Activated B cell treated with CpG ODN at 0.5 μM for 24 hours (primary cell): ENCODE results near the gene ZNF334. TPM values are rescaled to one million over a fixed set of nuclear protein-coding genes. Genes with fewer than 3 reads are reported as not detected.

Experiments used
- ATAC-seq: fragments of 200-7000 bp; cut with Tn5 transposase; one replicate; pipeline ENCODE4 v1.10.0; 2021; ENCODE audit warnings: low read depth, mild to moderate bottlenecking, moderate library complexity
- CTCF ChIA-PET: fragments of 350-600 bp; sonication (Branson Sonifier 250); formaldehyde crosslinking; loops from one replicate; lab custom pipeline; 2021; ENCODE audit warnings: antibody characterized with exemption; lab: Charles Lee
- POLR2A ChIA-PET: fragments of 350-600 bp; sonication (Branson Sonifier 250); formaldehyde crosslinking; loops from one replicate; lab custom pipeline; 2021; ENCODE audit warnings: antibody characterized with exemption; lab: Charles Lee
- DNase-seq: peaks from one replicate; pipeline ENCODE4 v3.0.0; 2022
- H3K27ac Mint-ChIP-seq: one replicate; pipeline ENCODE4 v1.8.0; 2020; ENCODE audit warnings: mixed read lengths
- H3K27me3 Mint-ChIP-seq: one replicate; pipeline ENCODE4 v1.8.0; 2021; ENCODE audit warnings: mixed read lengths
- H3K36me3 Mint-ChIP-seq: one replicate; pipeline ENCODE4 v1.8.0; 2021; ENCODE audit warnings: low read depth, mixed read lengths
- H3K4me1 Mint-ChIP-seq: one replicate; pipeline ENCODE4 v1.8.0; 2021; ENCODE audit warnings: mixed read lengths
- H3K4me3 Mint-ChIP-seq: one replicate; pipeline ENCODE4 v1.8.0; 2020; ENCODE audit warnings: mild to moderate bottlenecking, mixed read lengths
- H3K9me3 Mint-ChIP-seq: one replicate; pipeline ENCODE4 v1.8.0; 2020; ENCODE audit warnings: mixed read lengths
- CTCF ChIP-seq: fragments of 200-600 bp; IDR thresholded peaks from one replicate; pipeline ENCODE4 v1.8.0; 2022; ENCODE audit warnings: antibody characterized with exemption, mild to moderate bottlenecking
- intact Hi-C: fragments of 100-400 bp; cut with micrococcal nuclease; formaldehyde crosslinking; loops from one replicate; pipeline ENCODE4 v1.15.1; 2024
- total RNA-seq: library from RNA; stranded (reverse); gene quantifications from 2 replicates; pipeline ENCODE4 v1.2.3, GENCODE V29; 2022

Gene ZNF334
- total RNA-seq, 1 donor from 2014 or later, result 0.27 TPM

DNA sequence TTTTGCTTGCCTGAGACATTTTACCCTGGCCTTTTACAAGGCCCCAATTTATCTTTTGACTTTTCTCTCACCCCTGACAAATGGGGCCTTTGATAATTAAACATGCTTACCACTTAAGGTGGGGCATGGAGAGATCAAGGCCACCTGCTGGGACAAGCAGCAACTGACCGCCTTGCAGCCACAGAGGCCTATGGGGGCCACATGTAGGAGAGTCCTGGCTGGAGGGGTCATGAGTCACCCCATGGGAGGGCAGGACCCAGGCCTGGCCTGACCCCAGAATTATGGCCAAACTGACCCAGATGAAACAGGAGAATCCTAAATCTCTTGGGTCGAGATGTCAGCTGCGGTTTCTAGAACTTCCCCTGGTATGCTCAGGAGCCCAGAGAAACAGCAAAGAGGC is 45.6 kb upstream of the ZNF334 start:
- Mint-ChIP-seq H3K27ac (no peak overlapping the region), H3K9me3 (no peaks in the 10 kb centered on the region), H3K4me3 (no peak overlapping the region), H3K4me1 (peaks cover 14% of the 10 kb centered on the region), H3K36me3 (no peaks in the 10 kb centered on the region), H3K27me3 (no peaks in the 10 kb centered on the region)
- ChIA-PET CTCF (no interaction called here), POLR2A (no interaction called here)
- no peak for TF ChIP-seq CTCF
- ATAC-seq (no peak), DNase-seq (no peak)
- intact Hi-C loops, result no loop called here

DNA sequence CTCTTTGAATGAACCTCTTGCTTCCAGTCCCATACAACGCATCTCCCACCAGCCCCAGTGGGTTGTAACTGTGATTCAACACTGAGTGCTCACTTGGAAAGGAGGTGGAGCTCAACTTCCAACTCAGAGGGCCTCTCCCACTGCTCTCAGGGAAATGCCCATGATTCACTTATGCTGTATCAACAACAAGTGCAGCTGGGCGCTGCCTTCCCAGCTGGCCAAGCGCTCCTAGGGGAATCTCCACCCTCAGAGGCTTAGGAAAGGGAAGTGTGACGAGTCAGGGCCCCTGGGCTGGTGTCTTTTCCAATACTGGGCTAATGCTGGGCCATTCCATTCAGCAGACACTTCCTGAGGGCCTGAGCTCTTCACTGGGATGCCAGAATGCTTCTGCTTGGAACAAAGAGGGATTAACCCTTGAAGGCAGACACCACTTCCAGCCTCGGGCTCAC is 45.2 kb upstream of the ZNF334 start:
- H3K4me1 Mint-ChIP-seq, result peaks cover 16% of the 10 kb centered on the region
- no peak overlapping the region for H3K27ac Mint-ChIP-seq
- no peak overlapping the region for H3K4me3 Mint-ChIP-seq
- no peak for TF ChIP-seq CTCF
- ChIA-PET CTCF (no interaction called here), POLR2A (no interaction called here)
- ATAC-seq (no peak), DNase-seq (no peak)
- no peaks in the 10 kb centered on the region for H3K9me3 Mint-ChIP-seq
- H3K36me3 Mint-ChIP-seq, result no peaks in the 10 kb centered on the region
- intact Hi-C loops, result no loop called here
- no peaks in the 10 kb centered on the region for H3K27me3 Mint-ChIP-seq

DNA sequence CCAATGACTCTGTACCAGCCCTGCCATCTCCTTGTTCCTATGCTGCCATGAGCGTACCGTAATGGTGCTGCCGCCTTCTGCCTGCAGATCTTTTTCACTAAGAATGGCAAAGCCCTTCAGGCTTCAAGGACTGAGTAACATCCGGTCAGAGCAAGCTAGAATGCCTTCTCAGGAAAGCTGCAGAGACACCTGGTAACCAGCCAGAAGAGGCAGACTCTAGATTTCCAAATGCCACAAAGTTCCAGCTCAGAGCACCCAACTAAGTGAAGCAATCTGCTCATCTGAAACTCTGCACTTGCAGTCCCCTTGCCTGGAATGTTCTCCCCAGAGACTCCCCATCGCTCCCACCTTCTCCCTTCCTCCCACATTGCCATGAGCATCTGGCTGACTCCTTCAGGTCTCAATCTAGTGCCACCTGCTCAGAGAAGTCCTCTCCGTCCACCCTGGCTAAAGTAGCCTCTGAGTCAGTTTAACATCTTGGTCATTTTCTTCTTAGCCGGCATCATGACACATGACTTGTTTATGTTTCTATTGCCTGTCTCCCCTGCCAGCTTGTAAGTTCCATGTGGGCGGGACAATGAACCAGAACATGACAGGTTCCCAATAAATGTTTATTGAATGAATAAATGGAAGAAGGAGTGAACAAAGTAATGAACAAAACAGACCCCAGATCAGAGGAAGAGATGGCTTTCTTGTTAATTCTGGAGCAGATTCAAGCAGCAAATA is 44.0 kb upstream of the ZNF334 start:
- Mint-ChIP-seq H3K27ac (no peak overlapping the region), H3K9me3 (no peaks in the 10 kb centered on the region), H3K4me1 (peaks cover 27% of the 10 kb centered on the region), H3K4me3 (no peak overlapping the region), H3K27me3 (no peaks in the 10 kb centered on the region), H3K36me3 (no peaks in the 10 kb centered on the region)
- ATAC-seq (no peak), DNase-seq (no peak)
- no peak for TF ChIP-seq CTCF
- intact Hi-C loops, result no loop called here
- CTCF ChIA-PET, result no interaction called here
- POLR2A ChIA-PET, result no interaction called here

DNA sequence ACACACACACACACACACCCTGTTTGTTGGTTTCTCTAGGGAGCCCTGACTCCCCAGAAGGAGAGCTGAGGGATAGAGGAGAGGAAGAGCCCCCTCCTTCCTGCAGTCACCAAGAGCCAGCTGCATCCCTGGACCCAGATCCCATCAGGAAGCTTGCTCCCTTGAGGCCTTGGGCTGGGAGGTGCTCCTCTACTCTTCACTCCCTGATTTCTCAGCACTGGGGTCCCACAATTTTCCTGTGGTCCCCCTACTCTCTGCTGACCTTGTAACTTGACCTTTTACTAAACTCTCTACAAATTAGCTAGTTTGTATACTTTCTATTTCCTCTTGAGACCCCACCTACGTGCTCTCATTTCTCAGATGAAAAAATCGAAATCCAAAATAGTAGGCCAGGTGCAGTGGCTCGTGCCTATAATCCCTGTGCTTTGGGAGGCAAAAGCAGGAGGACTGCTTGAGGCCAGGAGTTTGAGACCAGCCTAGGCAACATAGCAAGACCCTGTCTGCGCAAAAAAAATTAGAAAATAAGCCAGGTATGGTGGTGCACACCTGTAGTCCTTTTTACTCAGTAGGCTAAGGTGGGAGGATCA is 42.1 kb upstream of the ZNF334 start:
- no peak for ATAC-seq
- TF ChIP-seq CTCF, result no peak
- H3K27ac Mint-ChIP-seq, result no peak overlapping the region
- no peaks in the 10 kb centered on the region for H3K36me3 Mint-ChIP-seq
- POLR2A ChIA-PET, result no interaction called here
- no peak overlapping the region for H3K4me3 Mint-ChIP-seq
- H3K4me1 Mint-ChIP-seq, result peaks cover 44% of the 10 kb centered on the region
- no peaks in the 10 kb centered on the region for H3K27me3 Mint-ChIP-seq
- intact Hi-C loops, result no loop called here
- CTCF ChIA-PET, result no interaction called here
- H3K9me3 Mint-ChIP-seq, result no peaks in the 10 kb centered on the region
- no peak for DNase-seq

DNA sequence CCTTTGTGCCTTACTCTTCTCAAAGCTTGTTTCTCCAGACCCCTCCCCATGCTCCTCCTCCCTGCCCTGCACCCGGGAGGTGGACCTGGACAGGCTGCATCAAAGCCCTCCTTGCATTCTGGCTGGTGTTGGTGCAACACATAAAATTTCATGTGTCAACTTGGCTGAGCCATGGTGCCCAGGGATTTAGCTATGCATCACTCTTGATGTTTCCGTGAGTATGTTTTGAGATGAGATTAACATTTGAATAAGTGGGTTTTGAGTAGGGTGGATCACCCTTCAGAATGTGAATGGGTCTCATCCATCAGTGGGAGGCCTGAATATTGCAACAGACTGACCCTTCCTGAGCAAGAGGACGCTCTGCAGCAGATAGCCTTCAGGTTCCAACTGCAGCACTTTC is 41.5 kb upstream of the ZNF334 start:
- no peaks in the 10 kb centered on the region for H3K36me3 Mint-ChIP-seq
- ChIA-PET POLR2A (no interaction called here), CTCF (no interaction called here)
- no peak for DNase-seq
- ATAC-seq, result no peak
- H3K4me1 Mint-ChIP-seq, result peaks cover 43% of the 10 kb centered on the region
- H3K27me3 Mint-ChIP-seq, result no peaks in the 10 kb centered on the region
- no peak overlapping the region for H3K4me3 Mint-ChIP-seq
- TF ChIP-seq CTCF, result no peak
- no peak overlapping the region for H3K27ac Mint-ChIP-seq
- intact Hi-C loops, result no loop called here
- no peaks in the 10 kb centered on the region for H3K9me3 Mint-ChIP-seq
